ENCODE results near the gene DUSP2.
A peak's percentile ranks its signal among the peaks of the same experiment; 100 is the strongest.
"Not testable (repeated sequence)": the region's sequence is repeated elsewhere in the genome, so short reads cannot be mapped to it uniquely, and the experiment has no call there.

Gene DUSP2

GRCh38 chr2:96160366-96160765, 15.1 kb upstream of the DUSP2 start:
- DNase-seq = not testable (repeated sequence)

- no peak for DNase-seq
These were observed 14.0 kb upstream of the DUSP2 start for GRCh38 chr2:96159084-96159830.

- no peak for DNase-seq
These were observed 13.3 kb upstream of the DUSP2 start for GRCh38 chr2:96158554-96158940.

GRCh38 chr2:96157649-96158553, 12.7 kb upstream of the DUSP2 start:
- no peak for DNase-seq

- no peak for DNase-seq
These were observed 11.8 kb upstream of the DUSP2 start for GRCh38 chr2:96156926-96157648.

- DNase-seq = no peak
These were observed 11.0 kb upstream of the DUSP2 start for GRCh38 chr2:96156011-96156820.

GRCh38 chr2:96154506-96155380, 9.5 kb upstream of the DUSP2 start:
- DNase-seq = no peak

- DNase-seq = no peak
These were observed 8.8 kb upstream of the DUSP2 start for GRCh38 chr2:96153991-96154431.

- DNase-seq = no peak
These were observed 8.1 kb upstream of the DUSP2 start for GRCh38 chr2:96153291-96153713.

GRCh38 chr2:96152304-96153161, 7.3 kb upstream of the DUSP2 start:
- no peak for DNase-seq

- no peak for DNase-seq
These were observed 6.5 kb upstream of the DUSP2 start for GRCh38 chr2:96151595-96152303.

GRCh38 chr2:96150791-96151594, 5.8 kb upstream of the DUSP2 start:
- no peak for DNase-seq

GRCh38 chr2:96150007-96150640, 4.9 kb upstream of the DUSP2 start:
- DNase-seq = no peak

GRCh38 chr2:96148410-96149217, 3.4 kb upstream of the DUSP2 start:
- peak; percentile 23 for DNase-seq

- no peak for DNase-seq
These were observed 2.5 kb upstream of the DUSP2 start for GRCh38 chr2:96147593-96148201.

- no peak for DNase-seq
These were observed 1.8 kb upstream of the DUSP2 start for GRCh38 chr2:96146881-96147592.

Measured in amniotic stem cell (primary cell).